GM21423 (cell line): Measurements from ENCODE around the gene DPP9.
A peak's percentile ranks its signal among the peaks of the same experiment; 100 is the strongest.
"Not testable (repeated sequence)": the region's sequence is repeated elsewhere in the genome, so short reads cannot be mapped to it uniquely, and the experiment has no call there.

Experiments used
- ATAC-seq: cut with Tn5 transposase; IDR thresholded peaks from one replicate; pipeline ENCODE4 v1.9.1; 2021; ENCODE audit warnings: mild to moderate bottlenecking, moderate library complexity; ENCODE audit not compliant: unreplicated experiment

DPP9 gene

GRCh38 chr19:4723595-4724514 lies at the start of gene DPP9:
DPP9 (minus strand) TSS chr19:4723842; CDS start chr19:4719906, 3,936 bp downstream.
- peak; percentile 90 for ATAC-seq

GRCh38 chr19:4773047-4773640 lies 49.5 kb upstream of the DPP9 start:
- no peak for ATAC-seq

GRCh38 chr19:4772566-4772965 lies 48.9 kb upstream of the DPP9 start:
- no peak for ATAC-seq

- ATAC-seq: no peak
Observed at GRCh38 chr19:4768934-4769777, 45.5 kb upstream of the DPP9 start.

- no peak for ATAC-seq
Observed at GRCh38 chr19:4764393-4764660, 40.7 kb upstream of the DPP9 start.

GRCh38 chr19:4763021-4763420 lies 39.4 kb upstream of the DPP9 start:
- ATAC-seq: no peak

- ATAC-seq: no peak
Observed at GRCh38 chr19:4760285-4760650, 36.6 kb upstream of the DPP9 start.

GRCh38 chr19:4759388-4760284 lies 36.0 kb upstream of the DPP9 start:
- no peak for ATAC-seq

GRCh38 chr19:4758659-4759058 lies 35.0 kb upstream of the DPP9 start:
- ATAC-seq: no peak

- no peak for ATAC-seq
Observed at GRCh38 chr19:4758082-4758481, 34.4 kb upstream of the DPP9 start.

GRCh38 chr19:4755459-4755858 lies 31.8 kb upstream of the DPP9 start:
- ATAC-seq: no peak

GRCh38 chr19:4754248-4754647 lies 30.6 kb upstream of the DPP9 start:
- ATAC-seq: no peak

- no peak for ATAC-seq
Observed at GRCh38 chr19:4749870-4750590, 26.4 kb upstream of the DPP9 start.

- no peak for ATAC-seq
Observed at GRCh38 chr19:4748589-4748988, 24.9 kb upstream of the DPP9 start.

GRCh38 chr19:4748185-4748584 lies 24.5 kb upstream of the DPP9 start:
- ATAC-seq: no peak

GRCh38 chr19:4745986-4746385 lies 22.3 kb upstream of the DPP9 start:
- no peak for ATAC-seq

- ATAC-seq: not testable (repeated sequence)
Observed at GRCh38 chr19:4745175-4745574, 21.5 kb upstream of the DPP9 start.

GRCh38 chr19:4744451-4745174 lies 21.0 kb upstream of the DPP9 start:
- no peak for ATAC-seq
